GM18868 (cell line): Measurements from ENCODE around the gene LRRN2.
"Not testable (repeated sequence)": the region's sequence is repeated elsewhere in the genome, so short reads cannot be mapped to it uniquely, and the experiment has no call there.

Experiments
- ATAC-seq: cut with Tn5 transposase; IDR thresholded peaks from one replicate; pipeline ENCODE4 v1.9.1; 2021; ENCODE audit warnings: mild to moderate bottlenecking, moderate library complexity; ENCODE audit not compliant: unreplicated experiment

Gene LRRN2

DNA sequence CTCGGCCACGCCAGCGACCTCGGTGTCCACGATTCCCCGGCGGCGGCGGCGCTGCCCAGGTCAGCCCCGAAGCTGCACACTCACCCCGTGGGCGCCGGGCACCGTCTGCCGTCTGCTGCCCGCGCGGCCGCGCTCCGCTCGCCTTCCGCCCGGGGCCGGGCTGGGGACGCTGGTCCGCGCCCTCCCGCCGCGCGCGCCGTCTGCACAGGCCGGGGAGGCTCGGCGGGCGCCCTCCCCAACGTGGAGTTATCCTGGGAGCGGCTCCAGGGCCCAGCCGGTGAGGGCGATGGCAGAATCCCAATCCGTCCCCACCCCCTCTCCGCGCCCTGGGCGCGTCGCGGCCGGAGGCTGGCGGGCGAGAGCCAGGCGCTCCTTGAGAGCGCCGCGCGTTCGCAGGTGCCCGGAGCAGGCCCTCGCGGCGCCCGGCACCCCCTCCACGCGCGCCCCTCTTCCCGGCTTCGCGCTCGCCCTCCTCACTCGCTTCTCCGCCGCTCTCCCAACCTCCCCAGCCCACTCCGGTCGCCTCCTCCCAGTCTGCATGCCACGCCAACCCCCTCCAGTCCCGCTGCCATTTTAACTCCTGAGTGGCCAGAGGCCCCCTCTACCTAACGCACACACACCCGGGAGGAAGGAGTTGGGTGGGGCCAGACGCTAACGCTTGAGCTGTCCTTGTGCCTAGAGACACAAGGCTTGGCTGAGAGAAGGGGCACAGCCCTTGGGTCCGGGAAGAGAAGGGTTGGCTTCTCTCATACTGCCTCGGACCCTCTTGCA, at the start of gene LRRN2:
Gene LRRN2 (minus strand): TSS at position 503 of the 771 bp plus-strand sequence. CDS start 65,746 bp downstream, outside the sequence.
- ATAC-seq, result no peak

DNA sequence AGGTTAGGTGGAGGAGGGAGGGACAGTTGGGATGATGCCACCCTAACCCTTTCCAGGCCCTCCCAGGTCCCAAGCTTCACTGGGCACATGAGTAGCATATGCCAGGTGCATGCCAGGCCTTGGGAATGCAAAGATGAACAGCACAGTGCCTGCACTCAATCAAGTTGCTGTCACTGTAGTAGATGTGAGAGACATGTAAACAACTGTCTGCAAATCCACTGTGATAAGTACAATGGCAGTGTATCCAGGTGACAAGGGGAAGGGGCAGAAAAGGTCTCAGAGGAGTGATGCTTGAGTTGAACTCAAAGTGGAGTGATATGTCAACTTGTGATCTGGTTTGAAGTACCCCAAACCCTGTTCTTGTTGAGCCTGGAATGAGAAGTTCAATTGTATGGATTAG, 49.5 kb upstream of the LRRN2 start:
- ATAC-seq, result no peak

DNA sequence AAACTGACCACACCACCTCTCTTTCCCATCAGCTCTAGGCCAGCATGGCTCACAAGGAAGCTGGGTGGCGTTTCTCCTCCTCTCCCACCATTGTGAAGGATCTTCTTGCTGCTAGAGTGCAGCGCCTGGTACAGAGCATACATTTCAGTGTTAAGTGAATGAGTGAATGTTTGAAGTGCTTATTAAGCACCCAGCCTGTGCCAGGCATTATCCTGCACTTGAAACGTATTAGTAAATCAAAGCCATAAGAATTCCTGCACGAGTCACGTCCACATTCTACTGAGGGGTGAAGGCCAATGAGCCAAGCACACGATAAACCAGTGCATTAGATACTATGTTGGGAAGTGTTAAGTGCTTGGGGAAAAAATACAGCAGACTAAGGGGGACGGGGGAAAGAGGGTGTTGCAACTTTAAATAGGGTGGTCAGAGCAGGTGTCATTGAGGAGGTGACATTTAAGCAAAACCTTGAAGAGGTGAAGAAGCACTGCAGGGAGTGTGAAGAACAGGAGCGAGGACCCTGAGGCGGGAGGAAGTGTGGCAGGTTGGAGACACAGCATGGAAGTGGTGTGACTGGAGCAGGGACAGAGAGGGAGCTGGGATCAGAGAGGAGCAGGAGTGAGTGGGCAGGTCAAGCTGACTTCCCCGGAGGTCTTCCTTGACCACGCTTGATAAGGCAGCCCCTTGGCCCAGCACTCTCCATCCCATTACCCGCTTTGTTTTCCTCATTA, 48.5 kb upstream of the LRRN2 start:
- no peak for ATAC-seq

GRCh38 chr1:204733289-204733688, 47.8 kb upstream of the LRRN2 start:
- ATAC-seq, result no peak

DNA sequence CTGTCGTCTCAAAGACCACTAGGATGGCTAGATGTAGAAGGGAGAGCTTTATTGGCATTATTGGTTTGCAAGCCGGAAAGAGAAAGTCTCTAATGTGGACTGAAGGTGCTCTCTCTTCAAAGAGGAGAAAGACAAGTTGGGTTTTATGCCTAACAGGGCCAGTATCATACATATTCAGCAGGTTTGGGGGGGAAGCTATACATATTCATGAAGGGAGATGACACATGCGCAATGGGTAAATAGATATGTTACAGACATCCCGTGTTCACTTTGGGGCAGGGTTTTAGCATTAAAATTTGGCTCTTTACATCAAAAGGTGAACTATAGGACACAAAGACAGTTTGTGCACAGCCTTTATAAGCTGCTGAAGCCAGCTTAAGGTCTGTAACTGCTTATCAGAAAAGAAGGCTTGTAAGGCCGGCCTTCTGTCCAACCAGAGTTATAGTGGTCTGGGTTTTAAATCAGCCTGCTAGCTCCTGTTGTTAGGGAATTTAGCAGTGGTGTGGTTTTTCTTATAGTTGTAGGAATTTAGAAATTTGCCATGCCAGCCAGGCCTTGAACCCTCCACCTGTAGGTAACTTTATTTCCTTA, 46.5 kb upstream of the LRRN2 start:
- no peak for ATAC-seq

DNA sequence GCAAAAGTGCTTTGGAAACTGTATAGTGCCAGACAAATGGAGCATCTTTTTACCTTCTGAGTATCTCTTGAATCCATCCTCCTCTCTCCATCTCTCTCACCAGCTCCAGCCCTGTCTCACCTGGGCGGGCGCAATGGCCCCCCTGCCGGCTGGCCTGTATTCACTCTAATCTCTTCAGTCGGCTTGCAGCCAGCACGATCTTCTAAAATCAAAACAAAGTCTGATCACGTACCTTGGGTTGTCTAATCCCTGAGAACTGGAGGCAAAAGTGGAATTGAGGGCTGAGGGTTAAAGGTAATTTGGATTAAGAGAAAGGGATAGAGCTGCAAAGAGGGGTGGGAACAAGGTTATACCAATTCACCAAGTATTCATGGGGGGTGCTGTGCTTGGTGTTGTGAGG, 46.0 kb upstream of the LRRN2 start:
- ATAC-seq, result no peak

- ATAC-seq, result no peak
Observed at GRCh38 chr1:204730826-204731459, 45.4 kb upstream of the LRRN2 start.

- ATAC-seq, result no peak
Observed at GRCh38 chr1:204729516-204729915, 44.0 kb upstream of the LRRN2 start.

DNA sequence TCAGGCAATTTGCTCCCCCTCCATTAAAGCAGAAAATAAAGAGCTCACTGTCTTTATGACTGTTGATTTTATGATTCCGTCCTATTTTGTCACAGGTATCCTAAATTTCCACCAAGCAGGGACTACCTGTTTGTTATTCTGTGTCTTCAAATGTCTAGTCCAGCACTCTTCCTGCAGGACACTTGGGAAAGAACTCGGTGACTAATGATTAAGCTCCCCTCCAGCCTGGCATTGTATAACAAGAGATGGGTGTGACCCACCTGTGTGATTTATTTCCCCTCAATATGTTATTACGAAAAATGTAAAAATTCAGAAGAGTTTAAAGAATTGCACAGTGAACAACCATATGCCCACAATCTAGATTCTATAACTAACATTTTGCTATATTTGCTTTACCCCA, 42.9 kb upstream of the LRRN2 start:
- ATAC-seq, result no peak

DNA sequence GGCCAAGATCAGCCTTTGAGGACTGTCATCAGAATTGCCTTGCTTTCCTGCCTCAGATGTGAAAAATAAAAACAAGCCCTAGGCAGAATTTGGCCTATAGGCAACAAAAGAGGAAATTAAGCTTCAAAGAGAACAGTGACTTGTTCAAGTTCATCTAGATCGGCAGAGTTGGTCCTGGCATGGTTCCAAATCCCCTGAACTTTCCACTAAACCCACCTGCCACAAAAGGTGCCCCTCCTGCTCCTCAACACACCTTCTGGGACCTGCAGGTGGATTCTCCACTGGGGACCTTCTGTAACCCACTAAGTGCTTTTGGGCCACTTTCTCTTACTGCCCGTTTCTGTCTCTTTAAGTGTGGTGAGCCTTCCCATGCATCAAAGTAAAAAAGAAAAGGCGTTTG, 42.5 kb upstream of the LRRN2 start:
- ATAC-seq, result no peak

DNA sequence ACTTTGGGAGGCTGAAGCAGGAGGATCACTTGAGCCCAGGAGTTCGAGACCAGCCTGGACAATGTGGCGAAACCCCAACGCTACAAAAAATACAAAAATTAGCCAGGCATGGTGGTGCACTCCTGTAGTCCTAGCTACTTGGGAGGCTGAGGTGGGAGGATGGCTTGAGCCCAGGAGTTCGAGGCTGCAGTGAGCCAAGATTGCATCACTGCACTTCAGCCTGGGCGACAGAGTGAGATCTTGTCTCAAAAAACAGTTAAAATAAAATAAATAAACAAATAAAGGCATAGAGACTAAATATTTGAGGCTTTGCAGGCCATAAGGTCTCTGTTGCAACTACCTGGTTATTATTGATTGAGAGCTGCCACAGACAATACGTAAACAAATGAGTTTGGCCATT, 41.9 kb upstream of the LRRN2 start:
- not testable (repeated sequence) for ATAC-seq

GRCh38 chr1:204726478-204726877, 40.9 kb upstream of the LRRN2 start:
- no peak for ATAC-seq

DNA sequence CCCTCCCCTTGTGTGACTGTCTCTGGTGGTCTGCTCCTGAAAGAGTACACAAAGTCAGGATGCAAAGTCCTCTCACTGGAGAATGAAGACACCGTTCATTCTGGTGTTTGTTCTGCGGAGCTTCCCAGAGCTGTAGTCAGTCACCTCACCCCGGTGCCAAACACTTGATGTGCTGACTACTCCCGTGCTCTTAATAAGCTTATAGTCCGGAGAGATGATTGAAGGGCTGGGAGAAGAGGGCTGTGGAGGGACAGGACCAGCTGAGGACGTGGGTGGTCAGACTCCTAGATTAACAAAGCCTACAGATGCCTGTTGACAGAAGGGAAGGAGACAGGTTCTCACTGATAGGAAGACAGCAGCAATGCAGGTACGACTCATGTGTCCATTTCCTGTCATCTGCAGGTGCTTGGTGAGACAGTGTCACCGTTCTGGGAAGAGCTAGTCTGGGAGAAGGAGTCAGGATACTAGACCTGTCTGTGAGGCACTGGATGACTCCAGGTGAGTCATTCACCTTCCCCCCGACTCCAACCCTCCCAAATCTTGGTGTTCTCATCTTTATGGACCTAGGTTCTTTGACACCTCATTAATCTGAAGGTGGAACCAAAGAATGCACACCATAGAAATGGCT, 40.4 kb upstream of the LRRN2 start:
- ATAC-seq, result no peak

DNA sequence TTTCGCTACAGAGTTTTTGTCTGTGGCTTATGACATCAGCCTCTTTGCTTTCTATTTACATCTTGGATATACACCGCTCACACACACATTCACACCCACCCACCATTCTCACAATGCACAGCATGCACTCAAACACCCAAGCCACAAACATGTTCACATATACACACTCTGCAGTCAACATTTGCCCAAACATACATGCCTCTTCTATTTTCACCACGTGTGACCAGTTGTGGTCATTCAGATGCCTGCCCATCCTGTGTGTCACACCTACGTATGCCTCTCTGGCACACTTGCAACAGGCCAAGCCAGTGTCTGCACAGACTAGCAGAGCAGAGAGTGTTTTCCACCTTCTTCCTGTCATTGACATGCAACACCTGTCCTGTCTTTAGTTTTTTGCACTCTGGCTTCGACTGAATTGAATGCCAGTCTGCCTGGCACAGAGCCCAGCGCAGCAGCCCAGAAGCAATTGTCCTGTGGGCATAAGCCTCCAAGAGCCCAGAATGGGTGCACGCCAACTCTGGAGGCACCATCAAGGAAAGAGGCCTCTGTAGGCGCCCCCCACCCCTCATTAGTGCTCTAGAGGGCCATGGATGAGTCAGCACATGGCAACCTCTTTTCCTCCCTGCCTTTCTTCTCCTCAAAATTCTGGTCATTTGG, 37.7 kb upstream of the LRRN2 start:
- no peak for ATAC-seq

- ATAC-seq, result no peak
Observed at GRCh38 chr1:204721373-204722055, 36.0 kb upstream of the LRRN2 start.

DNA sequence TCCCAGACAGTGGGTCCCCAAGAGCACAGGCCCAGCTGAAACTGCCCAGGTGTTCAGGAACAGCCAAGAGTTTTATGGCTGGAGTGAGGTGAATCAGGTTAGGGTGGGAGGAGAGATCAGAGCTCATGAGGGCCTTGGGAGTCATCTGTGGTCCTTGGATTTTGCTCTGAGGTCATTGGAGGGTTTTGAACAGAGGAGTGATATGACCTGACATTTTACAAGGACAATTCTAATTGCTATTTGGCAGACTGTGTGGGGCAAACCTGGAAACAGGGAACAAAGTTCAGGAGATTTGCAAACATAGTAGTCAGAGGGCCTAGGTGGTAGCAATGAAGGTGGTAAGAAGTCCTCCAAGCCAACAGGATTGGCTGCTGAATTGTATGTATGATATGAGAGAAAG, 31.1 kb upstream of the LRRN2 start:
- no peak for ATAC-seq

- ATAC-seq, result no peak
Observed at GRCh38 chr1:204714861-204715511, 29.4 kb upstream of the LRRN2 start.

GRCh38 chr1:204714194-204714860, 28.8 kb upstream of the LRRN2 start:
- no peak for ATAC-seq

DNA sequence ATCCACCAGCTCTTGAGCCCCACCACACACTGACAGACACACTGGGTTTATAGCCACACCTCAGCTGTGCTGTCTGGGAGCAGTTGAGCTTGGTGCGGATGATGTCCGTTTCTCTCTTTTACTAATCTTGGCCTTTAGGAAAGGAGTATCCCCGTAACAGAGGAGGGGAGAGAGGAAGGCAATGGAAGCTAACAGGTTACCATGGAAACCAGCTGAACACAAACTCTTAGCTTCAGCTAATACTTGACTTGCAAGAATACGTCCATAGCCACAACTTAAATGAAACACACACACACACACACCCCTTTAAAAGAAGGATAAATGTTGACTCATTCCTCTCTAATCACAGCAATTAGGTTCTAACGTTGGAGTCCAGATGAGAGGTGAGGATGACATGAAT, 28.0 kb upstream of the LRRN2 start:
- no peak for ATAC-seq
